Measurements from ENCODE around the gene IBTK.

DNA sequence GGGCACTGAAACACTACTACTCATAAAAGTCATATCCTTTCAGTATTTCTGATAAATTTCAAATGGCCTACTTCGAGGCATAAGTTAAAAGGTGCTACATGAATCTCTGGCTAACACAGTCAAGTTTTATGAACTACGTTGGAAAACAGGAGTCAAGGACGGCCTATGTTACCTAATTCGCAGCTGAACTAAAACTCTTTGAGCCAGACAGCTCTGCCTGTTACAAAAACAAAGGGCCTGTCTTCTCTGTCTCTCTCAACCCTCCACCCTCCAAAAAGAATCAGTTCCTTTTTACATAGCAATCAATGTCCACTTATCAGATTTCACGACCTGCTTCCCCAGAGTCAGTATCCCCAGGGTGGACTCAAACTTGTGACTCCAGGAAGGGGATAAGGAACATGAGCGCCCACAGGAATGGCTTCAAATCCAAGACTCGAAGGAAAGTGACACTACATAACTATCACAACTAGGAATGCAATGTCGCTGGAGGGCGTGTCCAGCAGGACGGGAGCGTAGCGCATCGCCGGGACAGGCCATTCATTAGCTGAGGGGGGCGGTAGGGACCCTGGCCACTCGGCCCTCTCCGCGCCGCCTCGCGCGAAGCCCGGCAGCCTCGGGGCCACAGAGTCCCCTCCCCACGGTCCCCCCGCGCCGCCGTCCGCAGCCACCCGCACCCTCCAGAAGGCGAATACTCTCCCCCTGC is 591 bp downstream of the IBTK start:
- TF ChIP-seq, protein P1, sequence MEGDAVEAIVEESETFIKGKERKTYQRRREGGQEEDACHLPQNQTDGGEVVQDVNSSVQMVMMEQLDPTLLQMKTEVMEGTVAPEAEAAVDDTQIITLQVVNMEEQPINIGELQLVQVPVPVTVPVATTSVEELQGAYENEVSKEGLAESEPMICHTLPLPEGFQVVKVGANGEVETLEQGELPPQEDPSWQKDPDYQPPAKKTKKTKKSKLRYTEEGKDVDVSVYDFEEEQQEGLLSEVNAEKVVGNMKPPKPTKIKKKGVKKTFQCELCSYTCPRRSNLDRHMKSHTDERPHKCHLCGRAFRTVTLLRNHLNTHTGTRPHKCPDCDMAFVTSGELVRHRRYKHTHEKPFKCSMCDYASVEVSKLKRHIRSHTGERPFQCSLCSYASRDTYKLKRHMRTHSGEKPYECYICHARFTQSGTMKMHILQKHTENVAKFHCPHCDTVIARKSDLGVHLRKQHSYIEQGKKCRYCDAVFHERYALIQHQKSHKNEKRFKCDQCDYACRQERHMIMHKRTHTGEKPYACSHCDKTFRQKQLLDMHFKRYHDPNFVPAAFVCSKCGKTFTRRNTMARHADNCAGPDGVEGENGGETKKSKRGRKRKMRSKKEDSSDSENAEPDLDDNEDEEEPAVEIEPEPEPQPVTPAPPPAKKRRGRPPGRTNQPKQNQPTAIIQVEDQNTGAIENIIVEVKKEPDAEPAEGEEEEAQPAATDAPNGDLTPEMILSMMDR (IDR thresholded peaks at IDR 0.05), result no peak
- no peak for TF ChIP-seq POLR2AphosphoS5 (IDR thresholded peaks at IDR 0.05)
- no peak for TF ChIP-seq POLR2A (IDR thresholded peaks at IDR 0.05)

Measured in prostate gland (tissue), 2 donors.